ENCODE data around the gene TRPM2. TPM values are rescaled to one million over a fixed set of nuclear protein-coding genes. Genes with fewer than 3 reads are reported as not detected.

Gene TRPM2
- total and polyA plus RNA-seq, 2 of the 8 experiments (the other 6 are each of a cell fraction or from before 2014, with no cell fraction given): 0.27 to 0.28 TPM

GRCh38 chr21:44407493-44407892 is 54.1 kb downstream of the TRPM2 start:
- Histone ChIP-seq H3K23me2 (ENCODE audit: low read depth, low read length) (no peaks in the 10 kb centered on the region), H3K4ac (replicated peaks; ENCODE audit: insufficient read length, low read depth, low read length) (no peak overlapping the region), H4K20me1 (replicated peaks in 1 of 2; ENCODE audit: control insufficient read depth in 1 of 2, insufficient read depth in 2 of 2, low read length in 2 of 2) (peaks cover 0 to 2% of the 10 kb centered on the region in 2 experiments), H2BK5ac (ENCODE audit: low read depth, low read length) (no peak overlapping the region), H2AK5ac (ENCODE audit: low read depth, low read length) (no peak overlapping the region), H3K79me2 (ENCODE audit: control insufficient read depth in 1 of 2, insufficient read depth in 2 of 2, low read length in 2 of 2) (no peaks in the 10 kb centered on the region; a peak in 1 of 4 replicates), H3K4me1 (replicated peaks in 1 of 4; ENCODE audit: control insufficient read depth in 3 of 4, insufficient read depth in 4 of 4, low read length in 3 of 4) (no peaks in the 10 kb centered on the region), H3K9ac (replicated peaks in 1 of 4; ENCODE audit: extremely low read depth in 1 of 4, low read depth in 3 of 4, low read length in 3 of 4) (no peak overlapping the region), H4K8ac (ENCODE audit: extremely low read depth, insufficient read depth, low read length) (no peak overlapping the region), H3K9me3 (ENCODE audit: insufficient read depth in 2 of 2, low read depth in 1 of 2, low read length in 1 of 2) (peaks cover 14 to 17% of the 10 kb centered on the region in 2 experiments), H4K91ac (replicated peaks; ENCODE audit: insufficient read length, low read length) (no peak overlapping the region), H4K5ac (ENCODE audit: insufficient read length, low read depth, low read length) (no peak overlapping the region), H3K4me3 (ENCODE audit: extremely low read depth in 1 of 4, insufficient read depth in 2 of 4, low read depth in 3 of 4, low read length in 4 of 4) (no peak overlapping the region), H3K79me1 (ENCODE audit: low read depth, low read length) (no peaks in the 10 kb centered on the region), H2AFZ (ENCODE audit: low read length) (no peak overlapping the region), H3K4me2 (ENCODE audit: insufficient read depth in 1 of 2, low read depth in 2 of 2, low read length in 2 of 2) (no peak overlapping the region), H3K56ac (replicated peaks; ENCODE audit: insufficient read length, low read depth, low read length) (no peak overlapping the region), H2BK120ac (replicated peaks; ENCODE audit: low read depth, low read length) (no peak overlapping the region), H2BK20ac (ENCODE audit: low read length) (no peak overlapping the region), H3K23ac (ENCODE audit: insufficient read length) (no peak overlapping the region), H2BK12ac (ENCODE audit: low read depth, low read length) (no peak overlapping the region), H3K27ac (ENCODE audit: low read depth, low read length) (no peak overlapping the region), H3K27me3 (replicated peaks in 1 of 4; ENCODE audit: control insufficient read depth in 3 of 4, extremely low read depth in 1 of 4, insufficient read depth in 3 of 4, low read length in 3 of 4) (no peaks in the 10 kb centered on the region), H3K18ac (ENCODE audit: extremely low read depth, low read length) (no peak overlapping the region), H3K36me3 (ENCODE audit: control insufficient read depth in 2 of 4, insufficient read depth in 4 of 4, low read length in 3 of 4) (no peaks in the 10 kb centered on the region; a peak in 1 of 8 replicates), H2BK15ac (ENCODE audit: low read length) (no peak overlapping the region), H3K14ac (ENCODE audit: insufficient read length) (no peak overlapping the region)
- WGBS, 2 experiments (ENCODE audit: extremely low coverage in 1 of 2, insufficient coverage in 1 of 2, insufficient read length in 1 of 2, insufficient replicate concordance in 2 of 2, low coverage in 1 of 2, low lambda C conversion rate in 2 of 2, missing lambda C conversion rate in 1 of 2): 88% methylated on average over 7 of the region's 7 CpGs; no CpG with 5 or more reads in 1 of the 2 experiments
- no peak for FAIRE-seq
- DNase-seq (ENCODE audit: low read depth in 1 of 2, low spot score in 2 of 2): no peak
- TF ChIP-seq FOSL1 (IDR thresholded peaks at IDR 0.05; ENCODE audit: insufficient read depth, low read depth, low read length): no peak
- no peak for TF ChIP-seq KDM4A (IDR thresholded peaks at IDR 0.05; ENCODE audit: low read depth, low read length, severe bottlenecking)
- POLR2A ChIA-PET (ENCODE audit: partially characterized antibody): no interaction called here
- CTCF ChIA-PET (ENCODE audit: partially characterized antibody): interaction anchor here (1.0 to 1.5 kb wide), 2 partner anchors 37 to 110 kb away, joined by 3 to 5 read pairs; no protein-coding TSS in a partner anchor

Data from H1 (cell line).